T-helper 22 cell (primary cell): Measurements from ENCODE around the gene HSPA1L.
A peak's percentile ranks its signal among the peaks of the same experiment; 100 is the strongest.
"Not testable (repeated sequence)": the region's sequence is repeated elsewhere in the genome, so short reads cannot be mapped to it uniquely, and the experiment has no call there.

Experiments used
- DNase-seq: peaks from one replicate; pipeline ENCODE4 v3.0.0-alpha.2; 2020; ENCODE audit warnings: low read depth

Gene HSPA1L

GRCh38 chr6:31815025-31815838, at the start of gene HSPA1L, which contains the start of gene HSPA1A:
Gene HSPA1L, minus strand, starts transcription at chr6:31815283. Its CDS starts 3,311 bp downstream, at chr6:31811972.
Gene HSPA1A, plus strand, starts transcription at chr6:31815543. Its CDS starts 214 bp downstream, at chr6:31815757.
- DNase-seq = peak; percentile 58

DNA sequence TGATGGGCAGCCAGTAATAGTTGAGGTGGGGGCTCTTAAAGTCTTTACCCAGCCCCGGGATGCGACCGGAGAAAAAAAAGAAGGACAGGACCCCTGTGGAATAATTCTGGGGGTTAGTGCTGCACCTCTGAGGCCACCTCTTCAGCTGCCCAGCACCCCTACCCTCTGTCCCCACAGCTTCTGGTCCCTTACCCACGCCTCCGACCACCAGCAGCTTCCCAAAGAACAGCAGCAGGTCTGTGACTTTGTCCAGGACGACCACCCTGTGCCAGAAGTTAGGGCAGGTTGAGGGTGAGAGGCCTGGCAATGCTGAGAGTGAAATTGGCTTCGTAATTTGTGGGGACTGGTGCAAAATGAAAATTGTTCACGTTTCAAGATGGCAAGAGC, 49.7 kb upstream of the HSPA1L start:
- DNase-seq = no peak

DNA sequence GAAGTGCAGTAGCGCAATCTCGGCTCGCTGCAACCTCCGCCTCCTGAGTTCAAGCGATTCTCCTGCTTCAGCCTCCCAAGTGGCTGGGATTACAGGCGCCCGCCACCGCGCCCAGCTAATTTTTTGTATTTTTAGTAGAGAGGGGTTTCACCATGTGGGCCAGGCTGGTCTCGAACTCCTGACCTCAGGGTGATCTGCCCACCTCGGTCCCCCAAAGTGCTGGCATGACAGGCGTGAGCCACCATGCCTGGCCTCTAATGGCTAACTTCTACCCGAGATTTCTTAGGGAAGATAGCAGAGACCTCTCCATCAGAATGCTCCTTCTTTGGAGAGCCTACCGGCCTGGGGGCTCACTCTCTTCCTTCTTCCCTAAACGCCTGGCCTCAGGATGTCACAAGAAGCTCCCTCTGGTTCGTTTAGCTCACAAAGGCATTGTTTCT, 49.1 kb upstream of the HSPA1L start:
- not testable (repeated sequence) for DNase-seq

GRCh38 chr6:31862344-31863235, 47.5 kb upstream of the HSPA1L start, which contains the start of gene NEU1:
Gene NEU1, minus strand, starts transcription at chr6:31862821. Its CDS starts 45 bp downstream, at chr6:31862776.
- DNase-seq = peak; percentile 100

- no peak for DNase-seq
Measured at GRCh38 chr6:31861919-31862343, 46.8 kb upstream of the HSPA1L start.

DNA sequence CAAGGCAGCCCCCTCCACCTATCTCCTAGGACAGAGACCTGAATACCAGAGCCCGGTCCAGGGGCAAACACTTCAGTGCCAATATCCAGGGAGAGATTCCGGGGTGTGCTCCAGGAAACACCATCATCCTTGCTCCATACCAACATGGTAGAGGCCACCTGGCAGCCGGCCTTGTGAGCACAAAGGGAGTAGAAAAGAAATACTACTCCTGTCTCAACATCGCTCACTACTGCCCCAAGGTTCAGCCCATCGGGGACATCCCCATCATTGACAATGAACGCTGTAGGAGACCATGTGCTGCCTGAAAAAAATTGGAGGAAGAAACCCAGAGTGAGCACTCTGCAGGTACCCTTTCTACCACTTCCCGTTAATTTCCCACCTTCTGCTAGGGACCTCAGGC, 46.1 kb upstream of the HSPA1L start:
- no peak for DNase-seq

DNA sequence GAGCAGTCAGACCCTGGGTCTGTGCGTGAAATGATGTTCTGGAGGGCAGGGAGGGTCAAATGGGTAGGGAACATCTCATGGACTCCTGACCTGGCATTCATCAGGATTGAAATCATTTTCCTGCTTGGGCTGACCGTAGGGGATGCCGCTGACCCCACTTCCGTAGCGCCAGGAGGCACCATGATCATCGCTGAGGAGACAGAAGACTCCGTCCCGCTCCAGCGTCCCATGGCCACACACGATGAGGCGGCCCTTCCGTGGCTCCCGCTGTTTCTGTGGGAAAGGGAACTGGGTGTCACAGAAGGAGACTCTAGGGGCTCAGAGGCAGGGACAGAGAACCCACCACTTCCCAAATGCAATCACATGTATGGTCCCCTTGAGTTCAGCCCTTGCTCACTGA, 45.3 kb upstream of the HSPA1L start:
- DNase-seq = no peak

GRCh38 chr6:31859923-31860322, 44.8 kb upstream of the HSPA1L start:
- no peak for DNase-seq

DNA sequence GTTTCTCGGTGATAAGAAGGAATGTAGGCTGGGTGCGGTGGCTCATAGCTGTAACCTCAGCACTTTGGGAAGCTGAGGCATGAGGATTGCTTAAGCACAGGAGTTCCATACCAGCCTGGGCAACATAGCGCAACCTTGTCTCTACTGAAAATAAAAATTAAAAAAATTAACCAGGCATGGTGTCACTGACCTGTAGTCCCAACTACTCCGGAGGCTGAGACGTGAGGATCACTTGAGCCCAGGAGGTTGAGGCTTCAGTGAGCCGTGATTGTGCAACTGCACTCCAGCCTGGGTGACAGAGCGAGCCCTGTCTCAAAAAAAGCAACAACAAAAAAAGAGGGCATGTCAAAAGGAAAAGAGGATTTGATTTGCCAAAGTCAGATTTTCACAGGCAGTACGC, 43.6 kb upstream of the HSPA1L start:
- DNase-seq = no peak

DNA sequence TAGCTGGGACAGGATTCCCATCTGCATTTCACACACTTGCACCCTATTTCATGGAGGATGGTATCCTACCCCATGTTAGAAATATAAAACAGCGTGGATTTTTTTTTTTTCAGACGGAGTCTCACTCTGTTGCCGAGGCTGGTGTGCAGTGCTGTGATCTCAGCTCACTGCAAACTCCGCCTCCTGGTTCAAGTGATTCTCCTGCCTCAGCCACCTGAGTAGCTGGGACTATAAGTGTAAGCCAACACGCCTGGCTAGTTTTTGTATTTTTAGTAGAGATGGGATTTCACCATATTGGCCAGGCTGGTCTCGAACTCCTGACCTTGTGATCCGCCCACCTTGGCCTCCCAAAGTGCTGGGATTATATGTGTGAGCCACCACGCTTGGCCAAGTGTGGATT, 42.7 kb upstream of the HSPA1L start:
- not testable (repeated sequence) for DNase-seq

DNA sequence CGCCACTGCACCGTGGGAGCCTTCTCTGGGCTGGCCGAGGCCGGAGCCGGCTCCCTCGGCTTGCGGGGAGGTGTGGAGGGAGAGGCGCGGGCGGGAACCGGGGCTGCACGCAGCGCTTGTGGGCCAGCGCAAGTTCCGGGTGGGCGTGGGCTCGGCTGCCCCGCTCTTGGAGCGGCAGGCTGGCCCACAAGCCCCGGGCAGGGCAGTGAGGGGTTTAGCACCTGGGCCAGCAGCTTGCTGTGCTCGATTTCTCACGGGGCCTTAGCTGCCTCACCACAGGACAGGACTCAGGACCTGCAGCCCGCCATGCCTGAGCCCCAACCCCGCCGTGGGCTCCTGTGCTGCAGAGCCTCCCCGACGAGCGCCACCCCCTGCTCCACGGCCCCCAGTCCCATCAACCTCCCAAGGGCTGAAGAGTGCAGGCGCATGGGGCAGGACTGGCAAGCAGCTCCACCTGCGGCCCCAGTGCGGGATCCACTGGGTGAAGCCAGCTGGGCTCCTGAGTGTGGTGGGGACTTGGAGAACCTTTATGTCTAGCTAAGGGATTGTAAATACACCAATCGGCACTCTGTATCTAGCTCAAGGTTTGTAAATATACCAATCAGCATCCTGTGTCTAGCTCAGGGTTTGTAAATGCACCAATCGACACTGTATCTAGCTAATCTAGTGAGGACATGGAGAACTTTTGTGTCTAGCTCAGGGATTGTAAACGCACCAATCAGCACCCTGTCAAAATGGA, 37.1 kb upstream of the HSPA1L start:
- DNase-seq = not testable (repeated sequence)

DNA sequence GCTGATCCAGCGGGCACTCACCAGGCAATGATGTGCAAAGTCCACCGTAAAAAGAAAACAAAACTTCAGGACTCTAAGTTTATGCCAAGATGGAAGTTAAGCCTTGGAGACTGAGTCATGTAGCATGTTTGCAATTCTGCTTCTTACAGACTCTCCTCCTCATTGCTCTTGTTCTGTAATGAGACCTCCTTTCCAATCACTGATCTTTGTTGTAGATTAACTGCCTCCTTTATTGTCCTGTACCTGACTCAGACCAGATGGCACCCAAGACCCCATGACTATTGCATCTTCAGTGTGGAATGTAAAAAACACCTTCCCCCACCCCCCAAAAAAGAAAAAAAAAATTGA, 36.4 kb upstream of the HSPA1L start:
- DNase-seq = no peak

DNA sequence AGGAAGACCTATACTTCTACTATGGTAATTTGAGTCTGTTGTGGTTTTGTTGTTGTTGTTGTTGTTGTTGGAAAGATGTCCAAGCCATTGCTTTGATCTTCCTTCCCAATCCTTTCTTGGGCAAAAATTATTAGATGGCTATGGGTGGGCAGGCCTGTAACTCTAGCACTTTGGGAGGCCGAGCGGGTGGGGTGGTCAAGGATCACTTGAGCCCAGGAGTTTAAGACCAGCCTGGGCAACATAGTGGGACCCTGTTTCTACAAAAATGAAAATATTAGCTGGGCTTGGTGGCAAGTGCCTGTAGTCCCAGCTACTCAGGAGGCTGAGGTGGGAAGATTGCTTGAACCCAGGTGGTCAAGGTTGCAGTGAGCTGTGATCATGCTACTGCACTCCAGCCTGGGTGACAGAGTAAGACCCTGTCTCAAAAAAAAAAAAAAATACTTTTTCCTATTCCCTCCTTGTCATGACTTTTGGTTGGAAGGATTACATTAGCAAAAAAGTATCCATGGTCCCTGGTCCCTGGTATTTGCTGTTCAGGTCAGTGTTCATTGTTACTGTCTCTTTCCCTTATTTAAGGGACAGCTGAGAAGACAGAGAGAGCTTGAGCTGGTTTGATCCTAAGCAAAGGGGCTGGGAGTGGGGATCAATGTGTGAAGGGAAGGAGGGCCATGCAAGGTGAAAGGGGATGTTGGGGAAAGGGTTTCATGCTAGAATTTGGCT, 35.8 kb upstream of the HSPA1L start:
- no peak for DNase-seq

- no peak for DNase-seq
Measured at GRCh38 chr6:31847276-31847978, 32.3 kb upstream of the HSPA1L start.

GRCh38 chr6:31844507-31844906, 29.4 kb upstream of the HSPA1L start:
- DNase-seq = no peak

GRCh38 chr6:31842053-31842452, 27.0 kb upstream of the HSPA1L start:
- DNase-seq = no peak

DNA sequence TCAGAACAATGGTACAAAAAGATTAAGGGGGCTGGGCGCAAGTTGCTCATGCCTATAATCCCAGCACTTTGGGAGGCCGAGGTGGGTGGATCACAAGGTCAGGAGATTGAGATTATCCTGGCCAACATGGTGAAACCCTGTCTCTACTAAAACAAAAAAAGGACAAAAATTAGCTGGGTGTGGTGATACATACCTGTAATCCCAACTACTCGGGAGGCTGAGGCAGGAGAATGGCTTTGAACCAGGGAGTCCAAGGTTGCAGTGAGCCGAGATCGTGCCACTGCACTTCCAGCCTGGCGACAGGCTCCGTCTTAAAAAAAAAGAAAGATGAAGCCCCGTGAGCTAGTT, 24.7 kb upstream of the HSPA1L start:
- DNase-seq = not testable (repeated sequence)

- no peak for DNase-seq
Measured at GRCh38 chr6:31838968-31839367, 23.9 kb upstream of the HSPA1L start.

DNA sequence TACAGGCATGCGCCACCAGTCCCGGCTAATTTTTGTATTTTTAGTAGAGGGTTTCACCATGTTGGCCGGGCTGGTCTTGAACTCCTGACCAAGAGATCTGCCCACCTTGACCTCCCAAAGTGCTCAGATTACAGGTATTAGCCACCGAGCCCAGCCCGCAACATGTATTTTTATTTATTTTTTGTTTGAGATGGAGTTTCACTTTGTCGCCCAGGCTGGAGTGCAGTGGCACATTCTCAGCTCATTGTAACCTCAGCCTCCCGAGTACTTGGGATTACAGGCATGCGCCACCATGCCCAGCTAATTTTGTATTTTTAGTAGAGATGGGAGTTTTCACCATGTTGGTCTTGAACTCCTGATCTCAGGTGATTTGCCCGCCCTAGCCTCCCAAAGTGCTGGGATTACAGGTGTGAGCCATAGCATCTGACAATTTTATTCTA, 23.1 kb upstream of the HSPA1L start:
- DNase-seq = not testable (repeated sequence)

DNA sequence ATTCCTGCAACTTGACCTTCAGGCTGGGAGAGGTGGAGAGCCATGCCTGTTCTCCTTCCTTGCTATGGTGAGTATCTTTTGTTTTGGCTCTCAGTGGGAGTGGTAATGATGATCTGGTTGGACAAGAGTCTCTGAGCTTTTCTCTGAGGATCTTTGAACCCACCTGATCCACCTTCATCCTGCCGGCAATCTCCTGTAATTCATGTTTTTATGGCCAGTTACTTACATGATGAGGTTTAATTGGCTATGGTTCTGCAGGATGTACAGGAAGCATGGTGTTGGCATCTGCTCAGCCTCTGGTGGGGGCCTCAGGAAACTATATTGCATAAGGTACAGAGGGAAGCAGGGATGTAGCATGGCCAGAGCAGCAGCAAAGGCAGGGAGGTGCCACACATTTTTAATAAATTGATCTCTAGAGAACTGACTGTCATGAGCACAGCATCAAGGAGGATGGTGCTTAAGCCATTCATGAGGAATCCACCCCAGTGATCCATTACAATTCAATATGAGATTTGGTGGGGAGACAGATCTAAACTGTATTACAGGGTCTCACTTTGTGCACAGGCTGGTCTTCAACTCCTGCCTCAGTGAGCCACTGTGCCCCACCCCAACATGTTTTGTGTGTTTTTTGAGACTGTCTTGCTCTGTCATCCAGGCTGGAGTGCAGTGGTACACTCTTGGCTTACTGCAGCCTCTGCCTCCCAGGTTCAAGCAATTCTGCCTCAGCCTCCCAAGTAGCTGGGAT, 22.5 kb upstream of the HSPA1L start:
- no peak for DNase-seq
